ENCODE results near the gene SDC1.

The SDC1 gene

DNA sequence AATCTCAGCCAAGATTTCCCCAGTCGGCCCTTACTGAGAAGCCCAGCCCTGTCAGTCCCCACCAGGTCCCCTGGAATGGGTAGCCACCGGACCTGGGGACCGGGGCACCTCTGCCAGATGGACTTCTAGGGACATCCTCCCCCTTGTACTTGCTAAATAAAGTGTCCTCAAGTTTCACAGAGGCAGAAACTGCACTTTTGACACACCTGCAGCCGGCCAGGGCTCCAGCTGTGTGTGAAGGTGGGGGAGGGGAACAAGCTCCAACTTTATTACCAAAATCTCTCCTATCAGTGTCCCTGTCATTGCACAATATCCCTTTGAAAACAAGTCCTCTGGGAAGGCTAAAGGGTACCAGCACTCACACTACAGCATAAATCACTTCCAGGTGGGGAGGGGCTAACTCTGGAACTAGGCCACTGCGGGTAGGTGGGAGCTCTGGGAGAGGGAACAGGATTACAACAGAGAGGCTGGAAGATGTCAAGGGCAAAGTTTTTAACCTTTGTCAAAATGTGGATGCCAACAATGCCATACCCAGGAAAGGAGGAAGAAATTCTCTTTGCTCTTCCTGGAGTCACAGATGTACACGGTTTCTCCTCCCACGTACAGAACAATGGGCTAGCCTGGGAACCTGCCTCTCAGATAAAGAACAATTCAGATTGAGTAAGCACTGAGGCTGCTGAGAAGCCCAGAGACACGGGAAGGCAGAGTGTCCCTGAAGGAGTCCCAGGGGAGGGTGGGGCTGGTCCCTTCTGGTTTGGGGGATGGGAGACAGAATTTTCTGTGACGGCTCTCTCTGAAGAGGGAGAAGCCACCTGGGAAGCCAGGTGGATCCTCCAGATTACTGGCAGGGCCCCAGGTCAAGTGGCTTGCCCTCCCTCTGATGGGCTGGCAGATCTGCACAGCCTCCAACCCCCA, 11.0 kb downstream of the SDC1 start:
- DNase-seq (ENCODE audit: low read depth): no peak

DNA sequence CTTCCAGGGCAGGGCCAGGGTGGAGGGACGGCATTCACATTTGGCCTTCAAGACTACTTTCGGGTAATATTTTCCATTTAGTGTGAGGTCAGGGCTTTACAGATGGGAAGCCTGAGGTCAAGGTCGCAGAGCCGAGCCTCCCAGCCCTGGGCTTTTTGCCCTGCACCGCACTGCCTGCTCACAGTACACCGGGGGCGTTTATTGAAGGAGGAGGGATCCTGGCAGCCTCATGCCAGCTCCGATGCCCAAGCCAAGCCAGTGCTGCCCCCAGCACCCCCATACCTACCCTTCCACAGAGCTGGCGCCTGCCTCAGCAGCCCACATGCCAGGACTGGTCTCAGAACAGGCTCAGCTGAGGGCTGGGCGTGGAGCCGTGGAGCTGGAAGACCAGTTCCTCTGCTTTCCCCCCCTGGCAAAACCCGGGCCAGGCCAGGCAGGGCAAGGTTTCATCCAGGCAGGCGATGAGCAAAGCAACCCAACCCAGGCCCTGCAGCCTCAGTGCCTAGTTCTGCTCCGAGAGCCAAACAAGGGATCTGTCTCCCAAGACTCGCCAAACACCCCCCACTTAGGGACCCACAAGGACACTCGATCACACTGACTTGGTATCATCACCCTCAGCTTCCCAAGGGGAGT, 11.9 kb downstream of the SDC1 start:
- no peak for DNase-seq (ENCODE audit: low read depth)

DNA sequence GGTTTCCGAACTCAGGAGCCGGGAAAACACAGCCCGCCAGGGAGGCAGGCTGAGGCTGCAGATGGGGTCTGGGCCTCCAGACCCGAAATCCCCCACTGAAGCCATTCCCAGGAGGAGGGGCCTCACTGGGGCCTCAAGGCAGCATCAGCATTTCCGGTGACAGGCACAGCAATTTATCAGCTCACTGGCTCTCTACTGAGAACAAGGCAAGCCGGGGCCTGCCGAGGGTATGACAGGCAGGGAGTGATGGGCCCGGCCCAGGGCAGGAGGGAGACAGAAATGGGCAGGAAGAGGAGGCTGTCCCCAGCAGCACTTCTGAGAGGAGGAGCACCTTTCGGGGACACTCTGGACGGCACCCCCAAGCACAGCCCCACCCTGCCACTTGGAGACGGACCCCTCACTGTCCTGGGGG, 12.5 kb downstream of the SDC1 start:
- no peak for DNase-seq (ENCODE audit: low read depth)

DNA sequence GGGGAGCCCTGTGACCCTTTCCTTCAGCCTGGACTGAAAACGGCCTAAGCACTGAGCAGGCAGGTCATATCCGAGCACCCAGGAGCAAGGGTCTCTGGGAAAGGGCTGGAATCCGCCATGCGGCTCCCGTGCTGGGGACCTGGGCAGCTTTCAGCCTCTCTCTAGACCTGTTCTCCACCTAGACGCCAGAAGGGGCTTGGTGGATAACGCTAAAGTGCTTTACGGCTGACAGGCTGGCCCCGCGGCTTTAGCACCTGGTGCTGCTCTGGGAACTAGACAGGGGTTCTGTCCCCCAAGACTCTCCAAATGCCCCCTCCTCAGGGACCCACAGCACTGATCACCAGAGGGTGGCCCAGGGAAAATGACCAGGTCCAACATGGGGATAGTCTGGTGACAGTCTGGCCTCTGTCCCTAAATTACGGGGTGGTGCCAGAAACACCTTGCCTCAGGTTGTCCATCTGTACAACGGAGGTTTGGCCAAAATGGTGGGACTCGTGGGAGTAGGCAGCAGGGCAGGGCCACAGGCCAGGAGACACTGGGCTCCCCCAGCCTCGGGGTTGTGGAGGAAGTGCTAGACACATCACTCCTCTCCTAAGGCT, 13.0 kb downstream of the SDC1 start:
- DNase-seq (ENCODE audit: low read depth): no peak

DNA sequence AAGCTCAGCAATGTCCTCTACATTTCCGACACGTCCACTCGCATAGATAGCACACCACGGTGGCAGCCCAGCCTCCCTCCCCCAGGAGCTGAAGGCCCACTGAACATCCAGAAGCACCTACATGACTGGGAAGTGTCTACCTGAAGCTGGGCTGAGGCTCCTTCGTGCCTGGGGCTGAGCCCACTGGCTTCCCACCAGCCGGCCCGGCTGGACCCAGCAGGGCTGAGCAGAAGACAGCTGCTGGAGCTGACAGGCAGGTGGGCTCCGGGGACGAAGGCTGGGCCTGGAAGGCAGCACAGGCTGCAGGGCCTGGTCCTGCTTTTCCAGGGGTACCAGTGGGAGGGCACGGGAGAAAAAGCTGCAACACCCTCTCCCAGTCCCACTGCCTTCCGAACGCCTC, 13.5 kb downstream of the SDC1 start:
- DNase-seq (ENCODE audit: low read depth): no peak

DNA sequence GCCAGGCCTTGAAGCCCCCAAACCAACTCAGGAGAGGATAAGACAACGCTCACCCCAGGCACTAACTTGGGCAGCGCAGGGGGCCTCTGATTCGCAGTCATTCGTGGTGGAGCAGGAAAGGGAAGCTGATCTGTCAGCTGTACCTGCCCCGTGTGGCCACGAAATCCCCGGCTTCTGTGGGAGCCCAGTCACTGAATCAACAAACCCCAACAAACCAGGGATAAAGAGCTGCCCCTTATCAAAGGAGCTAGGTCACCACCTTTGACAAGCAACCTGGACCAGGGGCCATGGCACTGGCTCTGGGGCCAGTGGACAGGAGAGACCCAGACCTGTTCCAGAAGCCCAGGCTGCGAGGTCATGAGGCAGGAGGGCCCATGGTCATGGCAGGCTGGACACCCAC, 14.5 kb downstream of the SDC1 start:
- no peak for DNase-seq (ENCODE audit: low read depth)

DNA sequence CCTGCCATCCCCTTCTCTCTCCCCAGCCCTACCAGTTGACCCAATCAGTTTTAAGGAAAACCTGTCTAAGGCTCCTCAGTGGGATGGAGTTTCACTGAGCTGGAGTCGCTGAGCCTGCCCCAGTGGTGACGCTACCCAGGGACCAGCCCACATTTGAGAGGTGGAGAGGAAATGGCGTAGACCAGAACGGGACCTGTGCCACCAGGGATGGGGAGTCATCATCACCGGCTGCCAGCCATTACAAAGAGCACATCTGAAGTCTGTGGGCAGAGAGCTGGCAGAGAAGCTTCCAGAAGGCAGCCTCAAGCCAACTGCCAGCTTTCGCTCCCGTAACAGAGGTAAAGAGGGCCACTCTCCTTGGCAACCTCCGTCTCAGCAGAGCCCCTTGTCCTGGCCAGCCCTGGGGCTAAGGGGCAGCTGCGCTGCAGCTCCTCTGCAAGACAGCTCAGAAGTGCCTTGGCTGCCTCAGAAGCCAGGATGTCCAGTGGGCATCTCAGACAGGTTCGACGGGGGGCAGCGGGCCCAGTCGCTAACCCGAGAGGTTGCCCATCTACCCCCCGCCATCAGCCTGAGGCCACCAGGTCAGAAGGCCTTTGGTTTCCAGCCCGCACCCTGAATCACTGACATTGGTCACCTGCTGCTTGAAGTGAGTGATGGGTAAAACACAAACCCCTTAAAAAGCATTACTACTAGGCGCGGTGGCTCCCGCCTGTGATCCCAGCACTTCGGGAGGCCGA, 15.4 kb downstream of the SDC1 start:
- DNase-seq (ENCODE audit: low read depth): no peak

DNA sequence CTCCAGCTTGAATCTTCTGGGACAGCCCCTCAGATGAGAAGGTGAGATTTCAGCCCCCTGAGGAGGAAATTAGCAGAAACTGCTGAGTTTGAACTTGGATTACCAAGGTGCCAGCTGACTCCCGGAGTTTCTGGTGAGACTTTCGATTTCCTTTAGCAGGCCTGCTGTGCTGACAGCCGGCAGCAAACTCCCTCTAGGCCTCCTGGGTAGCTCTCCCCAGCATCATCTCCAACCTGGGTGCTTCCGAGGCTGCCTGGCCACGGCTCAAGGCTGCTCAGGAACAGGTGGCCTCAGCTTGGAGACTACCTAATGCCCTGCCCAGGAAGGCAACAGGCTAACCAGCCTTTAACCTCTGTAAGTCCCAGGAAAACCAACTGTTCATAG, 16.5 kb downstream of the SDC1 start:
- DNase-seq (ENCODE audit: low read depth): no peak

DNA sequence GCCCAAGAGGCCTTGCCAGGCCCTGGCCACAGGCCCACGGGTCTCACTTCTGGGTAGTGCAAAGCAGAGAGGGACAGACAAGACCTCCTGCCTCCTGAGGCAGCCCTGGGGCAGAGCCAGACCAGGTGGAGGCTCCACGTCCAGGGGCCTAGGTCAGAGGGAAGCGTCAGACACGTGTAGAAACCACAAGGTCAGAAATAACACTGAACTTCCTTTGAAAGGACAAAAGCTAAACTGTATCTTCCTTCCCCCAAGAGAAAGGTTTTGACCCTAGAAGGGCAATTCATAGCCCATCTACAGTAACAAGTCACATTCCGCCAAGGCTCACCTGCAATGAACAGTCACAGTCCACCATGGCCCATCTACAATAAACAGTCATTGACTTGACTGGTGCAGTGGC, 17.9 kb downstream of the SDC1 start:
- no peak for DNase-seq (ENCODE audit: low read depth)

DNA sequence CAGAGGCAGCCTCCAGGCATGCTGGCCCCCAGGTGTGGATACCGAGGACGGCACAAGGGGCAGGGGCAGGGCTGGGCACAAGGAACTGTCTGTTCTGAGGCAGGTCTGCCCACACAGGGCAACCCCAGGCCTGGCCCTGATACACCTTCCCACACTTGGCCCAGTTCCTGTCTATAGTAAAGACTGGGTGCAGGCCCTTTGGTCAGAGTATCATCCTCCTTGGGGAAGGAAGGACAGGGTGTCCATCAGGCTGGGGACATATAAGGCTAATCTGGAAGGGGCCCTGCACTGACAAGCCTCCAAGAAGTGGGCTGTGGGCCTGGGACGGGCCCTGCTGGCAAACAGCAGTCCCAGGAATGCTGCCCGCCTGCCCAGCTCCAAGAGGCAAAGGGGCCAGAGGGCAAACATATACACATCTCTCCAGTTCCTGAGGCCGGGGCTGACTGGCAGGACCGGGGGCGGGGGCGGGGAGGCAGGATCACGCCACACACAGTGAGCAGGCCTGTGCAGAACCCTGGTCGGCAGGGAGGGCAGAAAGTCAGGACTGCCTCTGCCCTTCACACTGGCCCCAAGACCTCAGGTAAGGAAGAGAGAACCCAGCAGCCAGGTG, 18.9 kb downstream of the SDC1 start:
- no peak for DNase-seq (ENCODE audit: low read depth)

DNA sequence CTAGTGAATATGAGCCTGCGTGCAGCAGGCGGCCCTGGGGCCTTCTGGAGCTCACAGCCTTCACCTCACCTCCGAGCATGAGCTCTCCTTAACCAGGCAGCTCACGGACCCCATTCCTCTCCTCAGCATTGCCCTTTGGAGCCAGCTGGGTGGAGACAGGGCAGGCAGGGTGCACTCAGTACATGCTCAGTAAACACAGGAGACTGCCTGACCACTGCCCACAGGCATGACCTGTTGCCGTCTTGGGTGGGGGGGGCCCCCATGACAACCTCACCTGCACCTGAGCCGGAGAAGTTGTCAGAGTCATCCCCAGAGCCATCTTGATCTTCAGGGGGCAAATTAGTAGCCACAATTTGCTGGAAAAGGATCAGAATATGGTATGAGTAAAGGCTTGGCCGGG, 19.9 kb downstream of the SDC1 start:
- DNase-seq (ENCODE audit: low read depth): no peak

DNA sequence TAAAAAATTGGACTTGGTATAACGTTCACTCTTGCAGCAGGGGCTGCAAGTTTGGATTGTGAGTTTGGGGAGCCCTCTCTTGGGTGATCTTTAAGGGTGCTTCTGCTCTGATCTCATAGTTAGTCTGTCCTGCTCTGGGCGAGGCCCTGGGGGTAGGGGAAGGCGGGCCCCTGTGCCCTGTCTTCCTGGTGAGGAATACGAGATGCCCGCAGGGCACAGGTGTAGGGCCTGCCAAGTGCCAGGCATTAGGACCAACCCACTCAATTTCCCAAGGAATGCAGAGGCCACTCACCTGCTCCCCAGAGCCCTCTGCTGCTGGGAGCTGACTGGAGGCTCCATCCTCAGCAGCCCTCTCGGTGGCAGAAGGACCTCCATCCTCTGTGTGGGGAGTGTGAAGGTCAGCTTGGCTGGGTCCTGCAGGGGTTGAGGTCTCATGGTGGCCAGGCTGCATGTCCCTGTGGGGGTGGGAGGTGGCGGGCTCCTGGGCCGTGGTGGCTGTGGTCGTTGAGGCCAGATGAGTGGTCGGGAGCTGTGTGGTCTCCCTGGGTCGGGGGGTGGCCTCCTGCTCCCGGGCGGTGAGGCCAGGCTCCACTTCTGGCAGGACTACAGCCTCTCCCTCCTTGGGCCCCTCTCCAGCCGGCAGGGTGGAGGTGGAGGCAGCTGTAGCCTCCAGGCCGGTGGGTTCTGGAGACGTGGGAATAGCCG, 21.3 kb downstream of the SDC1 start:
- DNase-seq (ENCODE audit: low read depth): no peak

DNA sequence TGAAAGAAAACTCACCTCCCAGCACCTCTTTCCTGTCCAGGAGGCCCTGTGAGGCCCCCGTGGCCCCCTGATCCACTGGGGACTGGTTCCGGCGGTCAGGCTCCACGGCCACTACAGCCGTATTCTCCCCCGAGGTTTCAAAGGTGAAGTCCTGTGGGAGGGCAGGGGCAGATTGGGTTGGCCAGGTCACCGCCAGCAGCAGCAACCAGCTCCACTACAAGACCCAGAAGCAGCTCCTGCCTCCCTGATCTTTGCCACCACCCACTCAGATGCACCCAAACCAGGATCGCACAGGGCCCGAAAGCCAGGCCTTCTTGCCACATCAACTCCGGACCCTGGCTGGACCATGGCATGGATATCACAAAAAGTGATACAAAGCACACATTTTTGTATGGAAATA, 21.9 kb downstream of the SDC1 start:
- no peak for DNase-seq (ENCODE audit: low read depth)

DNA sequence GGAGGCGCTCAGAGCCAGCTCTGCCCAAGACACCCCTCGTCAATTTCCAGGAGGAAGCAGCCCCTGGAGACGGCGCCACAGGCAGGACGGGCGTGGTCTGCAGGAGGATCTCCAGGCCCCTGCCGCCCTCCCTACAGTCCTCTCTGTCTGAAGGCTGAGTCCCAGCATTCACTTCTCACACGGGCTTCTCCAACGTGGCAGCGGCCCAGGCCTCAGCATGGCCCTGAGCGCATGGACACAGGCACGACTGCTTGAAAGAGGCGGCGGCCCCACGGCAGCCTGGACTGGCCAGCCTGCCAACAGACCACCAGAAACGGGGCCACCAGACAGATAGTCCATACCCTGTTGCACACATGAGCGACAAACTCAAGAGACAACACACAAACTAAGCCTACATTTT, 23.3 kb downstream of the SDC1 start:
- no peak for DNase-seq (ENCODE audit: low read depth)

DNA sequence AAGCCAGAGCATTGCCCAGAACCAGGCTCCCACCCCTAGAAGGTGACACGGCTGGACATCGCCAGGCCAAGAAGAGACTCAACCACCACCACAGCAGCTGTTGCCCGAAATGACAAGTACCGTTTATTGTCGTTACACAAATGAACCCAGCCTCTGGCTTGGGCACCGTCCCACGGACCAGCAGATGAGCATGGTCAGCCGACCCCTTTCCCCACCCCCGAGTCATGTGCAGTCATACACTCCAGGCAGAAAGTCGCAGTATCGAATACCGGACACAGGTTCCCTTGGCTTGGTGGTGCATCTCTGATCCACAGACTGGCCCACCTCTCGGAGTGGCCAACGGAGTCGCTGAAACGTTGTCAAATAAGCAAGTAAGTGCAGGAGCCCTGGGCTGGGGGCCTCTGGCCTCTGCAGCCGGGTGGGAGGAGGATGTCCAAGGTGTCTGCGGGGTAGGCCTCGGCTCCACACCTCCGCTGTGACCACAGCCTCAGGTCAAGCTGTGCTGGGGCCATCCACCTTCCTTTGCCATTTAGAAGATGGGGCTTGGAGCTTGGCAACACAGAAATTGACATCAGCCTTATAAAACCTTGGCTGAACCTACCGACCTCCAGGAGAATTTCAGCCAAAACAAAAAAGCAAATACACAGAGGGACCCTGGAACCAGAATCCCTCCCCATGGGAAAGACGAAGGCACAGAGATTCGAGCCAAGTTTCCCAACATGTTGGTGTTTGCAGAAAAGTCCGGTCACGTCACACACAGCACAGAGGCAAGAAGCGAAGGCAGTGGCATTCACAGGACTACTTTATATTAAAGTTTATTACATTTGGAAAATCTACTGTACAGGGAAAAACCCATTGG, 24.0 kb downstream of the SDC1 start:
- DNase-seq (ENCODE audit: low read depth): no peak

DNA sequence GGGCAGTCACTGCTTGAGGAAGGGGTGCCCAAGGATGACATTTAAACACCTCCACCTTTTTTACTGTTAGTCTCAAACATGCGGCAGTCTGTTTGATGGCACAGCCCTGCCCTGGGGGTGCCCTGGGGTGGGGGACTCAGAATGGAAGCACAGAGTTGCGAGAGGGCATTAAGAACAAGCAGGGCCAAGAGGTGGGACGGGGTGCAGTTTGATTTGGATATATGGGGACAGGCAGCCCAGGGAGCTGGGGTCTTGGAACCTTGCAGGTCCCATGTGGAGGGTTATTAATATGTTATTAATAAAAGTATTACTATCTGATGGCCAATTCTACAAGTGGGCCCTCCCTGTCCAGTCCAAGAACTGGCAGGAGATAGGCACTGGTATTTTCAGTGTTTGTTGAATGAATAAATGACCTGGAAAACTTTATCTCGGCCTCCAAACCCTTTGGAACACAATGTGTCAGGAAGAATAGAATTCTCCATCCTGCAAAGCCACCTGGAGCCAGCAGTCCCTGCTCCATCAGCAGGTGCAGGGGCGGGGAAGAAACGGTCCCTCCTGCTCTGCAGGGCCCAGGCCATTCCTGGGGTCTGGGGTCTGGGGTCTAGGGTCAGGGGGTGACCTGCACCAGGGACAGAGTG, 25.2 kb downstream of the SDC1 start:
- no peak for DNase-seq (ENCODE audit: low read depth)

DNA sequence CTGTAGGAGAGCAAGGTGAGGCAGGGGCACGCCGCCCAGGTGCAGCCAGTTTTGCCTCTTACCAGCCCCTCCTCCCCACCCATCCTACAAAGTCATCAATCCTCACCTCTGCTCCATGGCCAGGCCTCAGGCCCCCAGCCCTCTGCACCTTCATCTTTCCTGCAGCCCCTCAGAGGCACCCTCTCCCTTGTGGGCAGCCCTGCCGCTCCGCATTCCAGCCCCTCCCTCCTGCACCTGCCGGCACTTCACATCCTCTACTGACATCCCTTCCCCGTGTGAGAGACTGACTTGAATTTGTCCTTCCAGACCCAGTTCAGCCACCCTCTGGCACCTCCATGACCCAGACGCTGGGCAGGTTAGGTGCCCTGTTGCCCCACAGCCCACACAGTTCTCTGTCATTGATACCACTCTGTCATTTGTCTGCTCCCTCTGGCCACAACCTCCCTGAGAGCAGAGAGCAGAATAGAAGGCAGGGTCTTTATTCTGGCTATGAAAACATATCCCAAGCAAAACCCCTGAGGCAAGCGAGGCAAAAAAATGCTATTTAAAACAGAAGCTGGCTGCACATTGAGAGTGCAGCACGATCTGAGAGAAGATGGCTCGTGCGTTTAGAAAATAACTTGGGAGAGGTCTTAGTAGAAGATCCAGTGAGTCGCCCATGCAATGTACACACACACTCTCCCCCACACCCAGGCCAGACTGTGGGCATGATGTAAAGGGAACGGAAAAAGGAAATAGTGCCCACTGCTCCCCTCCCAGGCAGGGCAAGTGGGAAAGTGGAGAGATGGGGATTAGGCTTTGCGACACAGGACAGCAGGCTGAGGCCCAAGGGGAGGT, 25.9 kb downstream of the SDC1 start:
- DNase-seq (ENCODE audit: low read depth): no peak

DNA sequence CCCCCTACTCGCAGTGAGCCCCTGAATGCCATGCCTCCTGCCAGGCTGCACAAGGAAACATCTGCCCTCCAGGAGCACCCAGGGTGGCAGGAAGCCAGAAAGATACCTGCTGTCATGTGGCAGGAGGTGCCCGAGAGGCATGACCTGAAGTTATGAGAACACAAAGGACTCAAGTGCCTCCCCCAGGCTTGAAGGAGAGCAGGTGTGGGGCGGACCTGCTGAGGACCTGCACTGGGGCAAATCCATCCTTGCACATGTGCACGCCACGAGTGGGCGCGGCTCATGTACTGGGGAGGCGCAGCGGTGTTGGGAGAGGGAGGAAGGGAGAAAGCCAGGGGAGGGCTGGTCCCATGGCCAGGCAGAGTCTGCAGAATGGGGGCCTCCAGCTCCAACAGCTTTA, 26.9 kb downstream of the SDC1 start:
- no peak for DNase-seq (ENCODE audit: low read depth)

DNA sequence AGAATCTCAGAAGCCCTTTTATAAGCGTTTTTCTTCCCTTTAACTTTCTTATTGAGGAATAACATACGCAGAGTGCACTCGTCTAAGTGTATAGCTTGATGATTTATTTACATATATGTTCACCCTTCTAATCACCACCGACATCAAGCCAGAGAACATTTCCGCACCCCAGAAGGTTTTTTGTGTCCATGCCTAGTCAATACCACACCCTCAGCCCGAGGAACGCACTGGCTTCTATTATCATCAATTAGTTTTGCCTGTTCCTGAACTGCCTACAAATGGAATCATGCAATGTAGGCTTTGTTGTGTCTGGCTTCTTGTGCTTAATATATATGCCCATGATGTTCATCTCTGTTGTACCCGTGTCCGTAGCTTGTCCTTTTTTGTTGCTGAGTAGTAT, 27.7 kb downstream of the SDC1 start:
- DNase-seq (ENCODE audit: low read depth): no peak

Data from activated T-cell treated with anti-CD3 and anti-CD28 coated beads for 1 hour (primary cell).